T47D (cell line): Measurements from ENCODE around the gene RHAG.

Experiments
- DNase-seq, 2 experiments: peaks; one replicate each; pipeline versions ENCODE4 v3.0.0 to v3.0.0-alpha.2; 2011 to 2012; ENCODE audit warnings: low read depth in 1 of 2, low spot score in 1 of 2
- JUND ChIP-seq: IDR thresholded peaks from 2 replicates; pipeline ENCODE4 v1.6.1; 2012; ENCODE audit warnings: low read depth
- in situ Hi-C: cut with HindIII; loops from 2 replicates; pipeline ENCODE4 v1.10.0; 2016; ENCODE audit warnings: low sequenced_read_pairs, low pct_unique_long_range_greater_than_20kb

The RHAG gene

DNA sequence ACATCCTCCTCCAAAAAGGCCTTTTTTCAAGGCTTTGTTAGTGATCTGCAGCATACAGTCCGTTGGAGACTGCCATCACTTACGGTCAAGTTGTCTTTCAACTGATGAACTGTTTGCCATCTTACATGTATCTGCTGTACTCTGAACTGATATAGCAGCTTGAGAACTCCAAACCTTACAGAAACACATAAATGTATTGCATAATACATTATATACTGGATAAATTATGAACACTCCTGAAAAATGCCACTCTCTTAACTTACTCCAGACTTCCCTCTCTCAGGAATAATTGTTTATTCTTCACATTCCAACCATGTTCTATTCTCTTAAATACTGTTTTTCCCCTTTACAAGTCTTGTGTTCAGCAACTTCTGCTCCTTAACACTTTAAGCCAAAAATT, 14.6 kb upstream of the RHAG start:
- no peak for TF ChIP-seq JUND
- in situ Hi-C loops: no loop called here
- no peak for DNase-seq

DNA sequence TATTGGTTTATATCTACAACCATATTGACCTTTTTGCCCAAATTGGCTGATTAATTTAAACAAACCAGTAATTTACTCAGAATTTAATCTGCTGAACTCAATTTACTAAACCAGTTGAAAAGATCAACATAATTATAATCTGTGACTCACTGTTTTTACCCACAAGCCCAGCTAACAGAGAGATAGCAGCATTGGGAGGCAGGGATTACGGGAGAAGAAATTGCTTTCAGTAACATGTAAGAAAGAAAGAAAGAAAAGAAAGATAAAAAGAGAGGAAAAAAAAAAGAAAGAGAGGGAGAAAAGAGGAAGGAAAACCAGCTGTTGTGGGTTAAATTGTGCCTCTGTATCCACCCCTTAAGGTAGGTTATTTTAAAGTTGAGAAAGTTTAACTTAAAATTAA, 13.3 kb upstream of the RHAG start:
- TF ChIP-seq JUND: no peak
- in situ Hi-C loops: no loop called here
- DNase-seq: no peak

DNA sequence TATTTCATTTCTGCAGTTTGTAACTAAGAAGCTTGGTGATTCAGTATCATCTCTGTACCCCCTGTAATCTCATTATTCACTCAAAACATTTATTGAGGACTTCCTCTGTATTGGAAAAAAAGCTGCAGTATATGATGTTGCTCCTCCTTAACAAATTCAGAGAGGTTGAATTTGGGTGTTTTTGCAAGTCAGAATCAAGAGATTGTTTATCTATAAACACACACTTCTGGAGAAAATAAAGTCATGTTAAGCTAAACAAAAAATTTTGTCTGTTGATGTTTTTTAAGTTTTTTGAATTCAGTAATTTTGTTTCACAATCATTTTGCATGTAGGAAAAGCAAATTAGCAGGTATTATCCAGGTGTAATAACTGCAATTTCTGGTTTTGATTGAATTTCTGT, 11.4 kb upstream of the RHAG start:
- in situ Hi-C loops: no loop called here
- TF ChIP-seq JUND: no peak
- no peak for DNase-seq

DNA sequence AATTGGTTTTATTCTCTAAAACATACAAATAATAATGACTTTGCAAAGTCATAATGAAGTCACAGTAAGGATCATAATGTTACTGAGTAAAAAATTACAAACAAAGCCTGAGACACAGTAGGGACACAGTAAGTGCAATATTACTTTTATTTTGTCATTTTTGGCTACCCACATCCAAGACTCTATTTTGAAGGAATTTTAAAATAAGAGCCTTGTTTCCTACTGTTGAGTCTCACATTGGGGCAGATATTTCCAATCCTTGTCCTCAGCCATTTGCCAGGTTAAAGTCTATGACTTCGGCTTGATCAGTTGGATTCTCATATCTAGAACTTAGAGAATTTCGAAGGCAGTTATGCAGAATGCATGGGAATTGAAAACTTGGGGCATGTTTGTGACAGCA, 10.8 kb upstream of the RHAG start:
- DNase-seq: no peak
- in situ Hi-C loops: no loop called here
- TF ChIP-seq JUND: no peak

DNA sequence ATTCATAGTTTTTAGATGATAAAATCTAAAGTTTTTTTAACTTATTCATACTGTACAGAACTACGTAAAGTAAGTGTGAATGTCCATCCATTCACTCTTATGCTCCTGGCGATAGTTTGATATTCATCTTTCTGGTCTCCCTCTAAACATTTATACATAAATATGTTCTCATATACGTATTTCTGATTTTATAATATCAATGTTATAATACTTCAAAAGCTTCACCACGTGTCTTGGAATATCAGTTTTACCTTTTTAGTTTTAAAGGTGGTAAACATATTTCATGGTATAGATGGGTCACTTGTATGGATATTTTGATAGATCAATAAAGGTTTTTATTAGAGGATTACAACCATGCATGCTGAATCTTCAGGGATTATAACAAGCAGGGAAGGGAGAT, 10.3 kb upstream of the RHAG start:
- TF ChIP-seq JUND: no peak
- in situ Hi-C loops: no loop called here
- no peak for DNase-seq

DNA sequence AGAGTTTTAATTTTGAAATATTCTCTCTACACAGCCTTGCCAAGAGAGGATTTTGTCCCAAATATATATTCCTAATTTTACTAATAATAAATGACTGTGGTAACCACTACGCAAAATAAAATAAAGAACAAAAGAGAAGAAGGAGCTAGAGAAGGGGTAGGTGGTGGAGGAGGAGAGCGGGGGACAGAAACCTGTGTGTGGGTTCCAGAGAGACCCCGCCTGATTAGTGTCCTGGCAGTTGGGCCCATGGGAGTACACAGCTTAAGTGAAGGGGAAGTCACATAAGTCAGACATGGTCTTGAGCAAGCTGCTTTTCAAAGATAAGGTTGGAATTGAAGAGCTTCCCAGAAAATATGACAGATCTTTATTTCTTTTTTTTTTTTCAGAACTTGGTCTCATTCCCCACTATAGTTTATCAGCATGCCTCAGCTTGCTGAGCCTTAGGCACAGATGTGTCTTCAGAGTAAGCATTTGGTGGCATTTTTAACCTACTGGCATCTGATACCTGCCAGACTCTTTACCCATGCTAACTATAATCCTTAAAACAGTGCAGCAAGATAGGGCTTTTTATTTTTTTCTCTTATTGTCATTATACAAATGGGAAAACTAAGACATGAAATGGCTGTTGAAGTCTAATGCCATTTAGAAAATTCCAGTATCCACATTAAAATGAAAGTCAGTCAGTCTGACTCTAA, 9.6 kb upstream of the RHAG start:
- in situ Hi-C loops: no loop called here
- no peak for TF ChIP-seq JUND
- no peak for DNase-seq

DNA sequence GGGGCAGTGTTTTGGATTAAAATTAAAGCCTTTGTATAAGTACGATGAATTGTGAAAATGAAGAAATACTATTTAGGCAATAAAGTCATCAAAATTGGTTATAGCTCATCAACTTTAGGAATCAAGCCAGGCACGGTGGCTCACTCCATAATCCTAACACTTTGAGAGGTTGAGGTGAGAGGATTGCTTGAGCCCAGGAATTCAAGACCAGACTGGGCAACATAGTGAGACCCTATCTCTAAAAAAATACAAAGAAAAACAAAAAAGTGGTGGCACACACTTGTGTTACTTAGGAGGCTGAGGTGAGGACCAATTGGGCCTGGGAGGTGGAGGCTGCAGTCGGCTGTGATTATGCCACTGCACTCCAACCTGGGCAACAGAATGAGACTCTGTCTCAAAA, 8.5 kb upstream of the RHAG start:
- in situ Hi-C loops: no loop called here
- TF ChIP-seq JUND: no peak
- DNase-seq: no peak

DNA sequence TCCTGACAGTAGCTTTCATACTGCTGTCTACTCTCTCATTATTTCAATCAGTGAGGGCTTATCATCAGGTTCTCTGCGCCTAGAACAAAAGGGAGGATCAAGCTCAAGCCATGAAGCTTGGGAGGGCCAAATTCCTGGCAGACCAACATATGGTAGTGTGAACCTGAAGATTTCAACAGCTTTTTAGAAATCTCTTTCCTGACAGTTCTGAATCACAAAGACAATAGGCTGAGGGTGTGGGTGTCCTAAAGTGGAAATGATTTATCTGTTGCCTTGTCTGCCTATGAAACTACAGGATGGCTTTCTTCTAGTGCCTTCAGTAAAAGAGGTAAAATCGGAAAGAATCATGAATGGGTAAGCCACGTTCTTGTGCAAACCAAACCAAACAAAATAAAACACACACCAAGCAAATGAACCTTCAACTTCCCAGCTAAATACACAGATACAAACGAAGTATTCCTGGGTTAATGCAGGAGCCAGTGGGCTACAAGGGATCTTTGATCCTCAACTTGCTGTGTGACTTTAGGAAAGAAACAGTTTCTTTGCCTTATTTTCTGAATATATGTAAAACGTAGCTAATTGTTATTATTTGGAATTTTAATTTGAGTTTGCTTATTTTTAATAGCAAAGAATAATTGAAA, 2.7 kb upstream of the RHAG start:
- no peak for TF ChIP-seq JUND
- in situ Hi-C loops: no loop called here
- DNase-seq: no peak

DNA sequence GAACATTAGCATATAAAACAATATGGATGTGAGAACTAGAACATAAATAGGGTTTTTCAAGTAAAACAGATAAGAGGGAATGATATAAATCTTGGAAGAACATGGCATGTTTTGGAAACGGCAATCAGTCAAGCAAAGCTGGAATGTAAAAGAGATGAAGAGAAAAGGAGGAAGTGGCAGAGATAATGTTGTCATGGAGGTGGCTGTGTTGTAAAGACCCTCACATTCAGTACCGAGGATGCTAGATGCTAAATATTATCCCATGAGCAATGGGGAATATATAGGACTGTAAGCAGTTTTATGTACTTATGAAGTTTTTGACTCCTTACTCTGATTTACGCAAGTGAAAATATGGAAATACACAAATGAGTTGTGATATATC, 702 bp upstream of the RHAG start:
- TF ChIP-seq JUND: no peak
- DNase-seq: no peak
- in situ Hi-C loops: no loop called here

DNA sequence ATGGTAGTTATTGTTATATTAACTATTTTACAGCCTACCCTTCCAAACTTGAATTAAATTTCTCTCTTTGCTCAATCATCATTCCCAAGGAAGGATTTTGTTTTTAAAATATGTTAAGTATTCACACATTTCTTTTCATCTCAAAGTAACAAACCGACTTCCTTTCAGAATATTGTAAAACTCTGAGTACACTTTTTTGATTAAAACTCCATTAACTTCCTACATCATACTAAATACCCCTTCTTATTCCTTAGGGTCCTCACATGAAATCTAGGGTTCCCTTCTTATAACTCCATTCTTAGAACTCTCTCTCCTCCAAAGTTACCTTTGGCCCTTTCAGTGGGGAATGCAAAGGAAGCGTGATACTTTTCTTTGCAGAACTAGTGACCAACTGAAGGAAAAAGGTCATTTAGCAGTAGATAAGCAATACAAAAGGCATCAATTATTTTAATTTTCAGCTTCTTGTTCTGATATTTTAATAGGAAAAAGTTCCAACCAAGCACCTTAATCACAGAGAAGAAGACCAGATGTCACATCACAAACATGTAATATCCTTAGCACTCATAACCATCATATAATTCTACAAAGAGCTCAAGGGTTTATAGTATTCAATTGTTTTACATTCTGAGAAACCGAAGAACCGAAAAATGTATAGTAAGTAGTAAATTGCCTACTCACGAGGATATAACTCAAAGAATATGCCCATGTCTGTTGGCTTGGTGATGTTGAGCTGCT, 494 bp downstream of the RHAG start:
- in situ Hi-C loops: no loop called here
- DNase-seq: no peak
- TF ChIP-seq JUND: no peak

DNA sequence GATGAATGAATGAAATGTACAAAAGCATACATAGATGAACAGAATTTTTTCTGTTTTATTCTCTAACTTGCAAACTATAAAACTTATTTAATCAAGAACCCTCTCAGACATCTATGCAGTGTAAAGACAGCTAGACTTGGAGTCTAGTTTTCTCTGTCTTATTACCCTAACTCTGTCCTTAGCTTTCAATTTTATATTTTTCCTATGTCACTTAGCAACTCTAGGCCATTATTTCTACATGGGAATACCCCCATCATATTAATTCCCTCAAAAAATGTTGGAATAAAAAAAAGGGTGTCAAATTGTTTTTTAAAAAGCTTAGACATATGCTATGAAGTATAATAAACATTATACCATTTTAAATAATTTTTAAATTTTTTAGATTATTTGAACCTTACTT, 1.2 kb downstream of the RHAG start:
- in situ Hi-C loops: no loop called here
- no peak for TF ChIP-seq JUND
- no peak for DNase-seq

DNA sequence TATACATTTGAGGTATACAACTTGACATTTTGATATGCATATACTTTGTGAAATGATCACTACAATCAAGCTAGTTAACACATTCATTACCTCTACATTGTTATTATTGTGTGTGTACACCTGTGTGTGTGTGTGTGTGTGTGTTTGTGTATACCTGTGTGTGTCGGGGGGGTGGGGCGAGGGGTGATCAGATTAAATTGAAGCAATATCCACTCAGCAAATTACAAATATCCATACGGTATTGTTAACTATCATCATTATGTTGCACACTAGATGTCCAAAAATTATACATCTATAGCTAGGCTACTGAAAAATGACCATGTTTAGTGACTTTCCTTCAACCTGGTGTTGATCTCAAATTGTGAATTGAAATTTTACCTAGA, 1.8 kb downstream of the RHAG start:
- in situ Hi-C loops: no loop called here
- no peak for DNase-seq
- TF ChIP-seq JUND: no peak

DNA sequence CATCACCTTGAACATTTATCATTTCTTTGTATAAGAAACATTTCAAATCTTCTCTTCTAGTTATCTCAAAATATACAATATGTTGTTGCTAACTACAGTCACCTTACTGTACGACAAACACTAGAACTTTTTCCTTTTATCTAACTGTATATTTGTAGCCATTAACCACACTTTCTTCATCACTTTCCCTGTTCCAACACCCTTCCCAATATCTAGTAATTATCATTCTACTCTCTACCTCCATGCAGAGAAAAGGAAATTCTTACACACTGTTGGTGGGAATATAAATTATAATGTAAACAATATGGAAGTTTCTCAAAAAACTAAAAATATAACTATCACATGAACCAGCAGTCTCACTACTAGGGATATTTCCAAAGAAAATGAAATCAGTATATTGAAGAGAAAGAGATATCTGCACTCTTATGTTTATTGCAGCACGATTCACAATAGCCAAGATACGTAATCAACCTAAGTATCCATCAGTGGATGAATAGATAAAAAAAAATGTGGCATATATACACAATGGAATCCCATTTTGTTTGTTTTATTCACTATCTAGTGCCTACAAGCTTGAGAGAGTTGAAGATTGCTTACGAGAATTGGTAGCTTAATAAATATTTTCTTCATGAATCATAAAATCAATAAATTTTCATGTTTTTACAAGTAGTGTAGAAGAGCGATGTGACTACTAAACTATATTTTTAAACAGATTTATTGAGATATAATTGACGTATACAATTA, 2.4 kb downstream of the RHAG start:
- DNase-seq: no peak
- in situ Hi-C loops: no loop called here
- TF ChIP-seq JUND: no peak
